Thyroid gland (tissue), 4 donors: ENCODE measurements around the gene TUBGCP2.

Experiments
- POLR2A ChIP-seq, 2 donors: fragments of 450-650 bp; IDR thresholded peaks; one replicate each; pipeline ENCODE4 v1.6.1; 2017; ENCODE audit warnings: antibody characterized with exemption in 2 of 2, mild to moderate bottlenecking in 2 of 2, moderate library complexity in 1 of 2
- TF ChIP-seq, protein P1 (sequence below), 6 experiments: fragments of 200-600 bp in 3 of 6; fragments of 450-650 bp in 3 of 6; sonication (generic) in 3 of 6; IDR thresholded peaks; one replicate each; pipeline ENCODE4 v1.5.1; 2016 to 2019; ENCODE audit warnings: antibody characterized with exemption in 6 of 6, mild to moderate bottlenecking in 2 of 6, inconsistent platforms in 1 of 6, moderate library complexity in 1 of 6

DNA sequence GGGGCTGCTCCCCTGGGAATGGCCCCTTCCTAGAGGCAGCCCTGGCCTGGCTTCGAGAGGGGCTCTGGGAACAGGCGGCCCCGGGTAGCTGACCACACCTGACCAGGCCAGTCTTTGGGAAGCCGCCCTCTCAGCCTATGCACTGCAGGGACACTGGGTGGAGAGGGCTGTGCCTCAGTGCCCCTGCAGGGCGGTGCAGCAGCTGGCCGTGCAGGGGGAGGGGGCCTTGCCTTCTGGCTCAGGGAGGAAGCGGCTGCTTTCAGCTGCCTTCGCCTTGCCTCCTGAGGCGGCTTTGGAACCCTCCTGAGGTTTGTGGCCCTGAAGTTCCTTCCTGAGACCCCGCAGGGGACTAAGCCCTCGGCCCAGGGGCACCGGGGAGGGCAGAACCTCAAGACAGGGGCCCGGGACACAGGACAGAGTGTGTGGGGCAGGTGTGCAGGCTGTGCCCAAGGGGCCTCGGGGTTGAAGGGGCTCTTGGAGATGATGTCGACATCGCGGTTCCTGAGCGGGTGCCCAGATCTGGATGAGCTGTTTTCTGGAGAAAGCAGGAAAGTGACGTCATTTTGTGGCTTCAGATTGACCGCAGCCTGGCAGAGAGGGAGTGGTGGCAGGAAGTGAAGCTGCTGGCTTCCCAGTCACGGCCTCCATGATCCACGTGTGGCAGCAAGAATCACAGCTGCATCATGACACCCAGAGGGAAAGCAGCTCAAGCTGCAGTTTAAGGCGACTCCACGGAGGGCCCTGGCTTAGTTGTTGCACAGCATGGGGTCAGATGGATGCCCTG lies 49.7 kb downstream of the TUBGCP2 start:
- no peak for TF ChIP-seq POLR2A (IDR thresholded peaks at IDR 0.05)
- TF ChIP-seq, protein P1, sequence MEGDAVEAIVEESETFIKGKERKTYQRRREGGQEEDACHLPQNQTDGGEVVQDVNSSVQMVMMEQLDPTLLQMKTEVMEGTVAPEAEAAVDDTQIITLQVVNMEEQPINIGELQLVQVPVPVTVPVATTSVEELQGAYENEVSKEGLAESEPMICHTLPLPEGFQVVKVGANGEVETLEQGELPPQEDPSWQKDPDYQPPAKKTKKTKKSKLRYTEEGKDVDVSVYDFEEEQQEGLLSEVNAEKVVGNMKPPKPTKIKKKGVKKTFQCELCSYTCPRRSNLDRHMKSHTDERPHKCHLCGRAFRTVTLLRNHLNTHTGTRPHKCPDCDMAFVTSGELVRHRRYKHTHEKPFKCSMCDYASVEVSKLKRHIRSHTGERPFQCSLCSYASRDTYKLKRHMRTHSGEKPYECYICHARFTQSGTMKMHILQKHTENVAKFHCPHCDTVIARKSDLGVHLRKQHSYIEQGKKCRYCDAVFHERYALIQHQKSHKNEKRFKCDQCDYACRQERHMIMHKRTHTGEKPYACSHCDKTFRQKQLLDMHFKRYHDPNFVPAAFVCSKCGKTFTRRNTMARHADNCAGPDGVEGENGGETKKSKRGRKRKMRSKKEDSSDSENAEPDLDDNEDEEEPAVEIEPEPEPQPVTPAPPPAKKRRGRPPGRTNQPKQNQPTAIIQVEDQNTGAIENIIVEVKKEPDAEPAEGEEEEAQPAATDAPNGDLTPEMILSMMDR (IDR thresholded peaks at IDR 0.05): no peak
